ENCODE measurements around the gene JAKMIP1. TPM values are rescaled to one million over a fixed set of nuclear protein-coding genes. Genes with fewer than 3 reads are reported as not detected.

JAKMIP1 gene
- total RNA-seq, 1 donor from 2014 or later = 0.54 TPM

DNA sequence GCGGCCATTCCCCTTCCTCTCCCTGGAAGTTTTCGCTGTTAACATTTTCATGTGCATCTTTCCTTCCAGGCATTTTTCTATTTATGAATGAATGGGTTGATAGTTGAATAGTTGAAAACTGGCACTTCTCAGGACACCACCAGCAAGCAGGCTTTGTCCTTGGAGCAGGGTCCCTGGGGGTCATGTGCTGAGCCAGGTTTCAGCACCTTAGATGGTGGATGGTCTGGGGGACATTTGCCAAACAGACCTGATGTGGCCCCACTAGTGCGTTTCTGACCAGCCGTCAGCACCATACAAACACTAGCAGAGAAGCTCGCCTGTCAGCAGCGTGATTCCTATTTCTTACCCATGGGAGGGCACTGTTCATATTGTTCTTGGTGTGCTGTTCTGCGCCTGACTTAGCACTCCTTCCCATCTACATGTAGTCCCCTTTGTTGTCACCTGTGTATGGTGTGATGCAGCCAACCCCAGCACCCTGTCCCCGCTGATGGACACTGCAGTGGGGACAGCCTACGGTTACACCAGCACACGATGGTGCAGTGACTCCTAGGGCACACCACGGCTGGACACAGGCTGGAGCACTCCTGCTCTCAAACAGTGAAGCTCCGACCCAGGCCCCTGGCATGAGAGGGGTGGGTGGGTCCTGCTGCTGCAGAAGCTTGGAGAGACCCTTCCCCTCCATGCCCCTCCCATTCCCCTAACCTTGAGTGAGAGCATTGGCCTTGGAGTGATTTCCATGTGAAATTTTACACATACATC, 42.1 kb upstream of the JAKMIP1 start:
- H3K27me3 Mint-ChIP-seq (ENCODE audit: low read depth) = peaks cover 26% of the 10 kb centered on the region
- no peak for TF ChIP-seq CTCF (conservative IDR thresholded peaks at IDR 0.05)
- H3K36me3 Mint-ChIP-seq (ENCODE audit: low read depth) = no peaks in the 10 kb centered on the region
- no peaks in the 10 kb centered on the region for H3K4me1 Mint-ChIP-seq
- no peak overlapping the region for H3K4me3 Mint-ChIP-seq
- H3K27ac Mint-ChIP-seq (ENCODE audit: unreplicated experiment) = no peak overlapping the region
- H3K9me3 Mint-ChIP-seq = no peaks in the 10 kb centered on the region
- DNase-seq (ENCODE audit: low read depth, low spot score) = no peak

DNA sequence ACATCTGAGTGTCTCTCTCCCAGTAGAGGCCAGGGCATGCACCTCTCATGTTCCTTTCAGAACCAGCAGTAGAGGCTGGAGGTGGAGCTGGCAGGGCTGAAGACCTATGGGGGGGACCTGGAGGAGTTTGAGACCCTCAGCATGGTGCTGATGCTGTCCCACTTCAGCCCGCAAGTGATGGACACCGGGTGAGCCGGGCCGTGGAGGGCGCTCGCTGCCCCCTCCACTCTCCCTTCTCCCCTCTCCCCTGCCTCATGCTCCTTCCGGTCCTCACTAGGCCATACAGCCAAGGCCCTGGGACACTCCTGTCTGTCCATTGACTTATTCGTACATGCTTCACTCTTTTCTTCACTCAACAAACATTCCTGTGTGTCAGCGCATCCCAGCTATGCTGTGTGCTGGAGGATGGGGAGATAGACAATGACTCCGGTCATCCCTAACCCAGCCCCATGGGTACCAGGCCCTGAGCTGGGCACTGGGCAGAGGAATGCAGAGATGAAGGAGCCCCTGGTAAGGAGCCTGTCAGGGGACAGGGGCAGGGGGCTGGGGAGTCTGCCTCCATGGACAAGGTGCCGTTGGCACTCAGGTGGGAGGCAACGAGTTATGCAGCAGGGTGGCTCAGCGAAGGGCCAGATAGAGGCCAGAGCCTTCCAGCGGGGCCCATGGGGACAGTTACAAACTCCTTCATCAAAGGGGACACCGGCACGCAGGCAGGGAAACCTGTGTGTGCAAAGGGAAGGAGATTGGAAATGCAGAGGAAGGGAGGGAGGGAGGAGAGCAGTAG, 40.9 kb upstream of the JAKMIP1 start:
- Mint-ChIP-seq H3K4me1 (no peaks in the 10 kb centered on the region), H3K36me3 (ENCODE audit: low read depth) (no peaks in the 10 kb centered on the region), H3K9me3 (no peaks in the 10 kb centered on the region), H3K4me3 (no peak overlapping the region), H3K27me3 (ENCODE audit: low read depth) (peaks cover 18% of the 10 kb centered on the region), H3K27ac (ENCODE audit: unreplicated experiment) (no peak overlapping the region)
- TF ChIP-seq CTCF (conservative IDR thresholded peaks at IDR 0.05) = no peak
- DNase-seq (ENCODE audit: low read depth, low spot score) = no peak

DNA sequence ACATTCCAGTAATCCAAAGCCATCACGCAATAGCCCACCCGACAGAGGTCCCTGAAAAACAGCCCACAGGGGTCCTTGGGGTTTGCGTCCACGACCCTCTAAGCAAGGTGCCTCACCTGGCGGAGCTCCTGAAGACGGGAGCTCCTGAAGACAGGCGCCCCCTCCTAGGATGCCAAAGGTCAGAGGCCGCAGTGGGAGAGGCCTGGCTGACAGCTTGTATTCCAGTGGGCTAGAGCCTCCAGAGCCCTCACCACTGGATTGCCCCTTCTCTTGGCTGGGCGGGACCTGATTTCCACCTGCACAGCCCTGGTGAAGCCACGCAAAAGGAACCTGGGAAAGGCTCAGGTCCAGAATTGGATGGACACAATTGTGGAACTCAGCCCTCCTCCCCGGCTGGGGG, 39.6 kb upstream of the JAKMIP1 start:
- peaks cover 17% of the 10 kb centered on the region for H3K27me3 Mint-ChIP-seq (ENCODE audit: low read depth)

GRCh38 chr4:6239486-6239885, 39.1 kb upstream of the JAKMIP1 start:
- TF ChIP-seq CTCF (conservative IDR thresholded peaks at IDR 0.05) = no peak
- peaks cover 12% of the 10 kb centered on the region for H3K27me3 Mint-ChIP-seq (ENCODE audit: low read depth)
- H3K36me3 Mint-ChIP-seq (ENCODE audit: low read depth) = no peaks in the 10 kb centered on the region
- no peak overlapping the region for H3K27ac Mint-ChIP-seq (ENCODE audit: unreplicated experiment)
- H3K4me1 Mint-ChIP-seq = no peaks in the 10 kb centered on the region
- H3K9me3 Mint-ChIP-seq = no peaks in the 10 kb centered on the region
- H3K4me3 Mint-ChIP-seq = no peak overlapping the region
- no peak for DNase-seq (ENCODE audit: low read depth, low spot score)

More for the DNA sequence above, 39.6 kb upstream of the JAKMIP1 start:
- no peaks in the 10 kb centered on the region for H3K36me3 Mint-ChIP-seq (ENCODE audit: low read depth)
- no peak for TF ChIP-seq CTCF (conservative IDR thresholded peaks at IDR 0.05)
- no peaks in the 10 kb centered on the region for H3K4me1 Mint-ChIP-seq
- no peaks in the 10 kb centered on the region for H3K9me3 Mint-ChIP-seq
- no peak for DNase-seq (ENCODE audit: low read depth, low spot score)
- no peak overlapping the region for H3K4me3 Mint-ChIP-seq
- H3K27ac Mint-ChIP-seq (ENCODE audit: unreplicated experiment) = no peak overlapping the region

- Mint-ChIP-seq H3K27ac (ENCODE audit: unreplicated experiment) (no peak overlapping the region), H3K27me3 (ENCODE audit: low read depth) (peaks cover 2% of the 10 kb centered on the region), H3K9me3 (no peaks in the 10 kb centered on the region), H3K4me3 (no peak overlapping the region), H3K36me3 (ENCODE audit: low read depth) (no peaks in the 10 kb centered on the region), H3K4me1 (no peaks in the 10 kb centered on the region)
- no peak for TF ChIP-seq CTCF (conservative IDR thresholded peaks at IDR 0.05)
- DNase-seq (ENCODE audit: low read depth, low spot score) = no peak
Measured at GRCh38 chr4:6236816-6237390, 36.6 kb upstream of the JAKMIP1 start.
